IMR-90 (cell line): Measurements from ENCODE around the gene PSMD1. TPM values are rescaled to one million over a fixed set of nuclear protein-coding genes. Genes with fewer than 3 reads are reported as not detected.

Source experiments
- ATAC-seq: fragments of 200-7000 bp; cut with Tn5 transposase; 2 replicates; pipeline ENCODE4 v1.9.1; 2020; ENCODE audit warnings: low read depth, mild to moderate bottlenecking, moderate library complexity
- BruUV-seq: library from RNA; stranded (reverse); fragments of 400-500 nt; replicated peaks from 2 replicates; lab custom pipeline; 2021; lab: Mats Ljungman, UMichigan
- CTCF ChIA-PET: fragments of 300-600 bp; formaldehyde crosslinking; extraction: SDS; loops from one replicate; lab custom pipeline; 2021; ENCODE audit warnings: antibody characterized with exemption; lab: Yijun Ruan, JAX
- POLR2A ChIA-PET: fragments of 300-600 bp; sonication (Branson Sonifier 250); formaldehyde crosslinking; loops from one replicate; lab custom pipeline; 2022; ENCODE audit warnings: antibody characterized with exemption; ENCODE audit not compliant: unreplicated experiment; lab: Charles Lee
- DNase-seq: peaks from one replicate; pipeline ENCODE4 v3.0.0; 2013
- H2AFZ ChIP-seq: replicated peaks from 2 replicates; pipeline ENCODE3; 2013; ENCODE audit warnings: low read length, mild to moderate bottlenecking; ENCODE audit not compliant: poor library complexity
- H2AK5ac ChIP-seq: 2 replicates; pipeline ENCODE4 v1.6.1; 2013; ENCODE audit warnings: low read depth, low read length, inconsistent platforms
- H2AK9ac ChIP-seq: replicated peaks from 2 replicates; pipeline ENCODE3; 2013; ENCODE audit warnings: mild to moderate bottlenecking, low read depth, low read length, moderate library complexity; ENCODE audit not compliant: poor library complexity
- H2BK120ac ChIP-seq: 2 replicates; pipeline ENCODE4 v1.6.1; 2013; ENCODE audit warnings: low read depth, low read length, inconsistent platforms
- H2BK15ac ChIP-seq: 3 replicates; pipeline ENCODE4 v1.6.1; 2013; ENCODE audit warnings: low read depth, low read length, inconsistent platforms
- H2BK20ac ChIP-seq: 2 replicates; pipeline ENCODE4 v1.6.1; 2013; ENCODE audit warnings: low read depth, mild to moderate bottlenecking, inconsistent platforms, low read length, moderate library complexity
- H2BK5ac ChIP-seq: 2 replicates; pipeline ENCODE4 v1.6.1; 2013; ENCODE audit warnings: mild to moderate bottlenecking, low read depth, low read length, inconsistent platforms; ENCODE audit not compliant: poor library complexity, severe bottlenecking
- H3K14ac ChIP-seq: replicated peaks from 2 replicates; pipeline ENCODE4 v1.6.1; 2013; ENCODE audit warnings: low read depth, low read length, inconsistent platforms
- H3K18ac ChIP-seq: 2 replicates; pipeline ENCODE4 v1.6.1; 2013; ENCODE audit warnings: low read depth, low read length, control low read depth
- H3K23ac ChIP-seq: 2 replicates; pipeline ENCODE4 v1.6.1; 2013; ENCODE audit warnings: low read depth, low read length, inconsistent platforms
- H3K27ac ChIP-seq: 2 replicates; pipeline ENCODE4 v1.5.1; 2013; ENCODE audit warnings: mild to moderate bottlenecking, control low read depth, low read length; ENCODE audit not compliant: insufficient read depth
- H3K27me3 ChIP-seq: 2 replicates; pipeline ENCODE4 v1.6.1; 2013; ENCODE audit warnings: low read length; ENCODE audit not compliant: control insufficient read depth, insufficient read depth
- H3K36me3 ChIP-seq: 2 replicates; pipeline ENCODE4 v1.6.1; 2013; ENCODE audit warnings: low read length, mixed read lengths; ENCODE audit not compliant: control insufficient read depth, insufficient read depth
- H3K4ac ChIP-seq: 2 replicates; pipeline ENCODE4 v1.6.1; 2013; ENCODE audit warnings: low read depth, low read length, inconsistent platforms
- H3K4me1 ChIP-seq: 2 replicates; pipeline ENCODE4 v1.6.1; 2013; ENCODE audit warnings: low read length, mixed read lengths; ENCODE audit not compliant: control insufficient read depth, insufficient read depth
- H3K4me2 ChIP-seq: 2 replicates; pipeline ENCODE4 v1.6.1; 2013; ENCODE audit warnings: low read depth, mild to moderate bottlenecking, control low read depth, low read length, moderate library complexity
- H3K4me3 ChIP-seq: 2 replicates; pipeline ENCODE4 v1.5.1; 2013; ENCODE audit warnings: low read depth, mild to moderate bottlenecking, control low read depth, low read length, moderate library complexity; ENCODE audit not compliant: insufficient read depth
- H3K56ac ChIP-seq: 2 replicates; pipeline ENCODE4 v1.6.1; 2013; ENCODE audit warnings: low read length, inconsistent platforms; ENCODE audit not compliant: insufficient read depth; ENCODE audit errors: extremely low read depth
- H3K79me1 ChIP-seq, 2 experiments: 2 replicates each; pipeline ENCODE4 v1.6.1; 2013; ENCODE audit warnings: low read length in 2 of 2, inconsistent platforms in 1 of 2, low read depth in 1 of 2
- H3K9ac ChIP-seq: 2 replicates; pipeline ENCODE4 v1.6.1; 2013; ENCODE audit warnings: low read depth, low read length, control low read depth
- H3K9me1 ChIP-seq: 2 replicates; pipeline ENCODE4 v1.6.1; 2013; ENCODE audit warnings: low read length, inconsistent platforms; ENCODE audit not compliant: insufficient read depth
- H3K9me3 ChIP-seq: 2 replicates; pipeline ENCODE4 v1.6.1; 2013; ENCODE audit warnings: low read length; ENCODE audit not compliant: control insufficient read depth, insufficient read depth
- H4K20me1 ChIP-seq: 2 replicates; pipeline ENCODE4 v1.6.1; 2013; ENCODE audit warnings: low read length, inconsistent platforms; ENCODE audit not compliant: insufficient read depth
- H4K5ac ChIP-seq: 2 replicates; pipeline ENCODE4 v1.6.1; 2013; ENCODE audit warnings: mild to moderate bottlenecking, low read depth, low read length, control low read depth
- H4K8ac ChIP-seq, 2 experiments: 2 replicates each; pipeline ENCODE4 v1.6.1; 2013; ENCODE audit warnings: low read depth in 2 of 2, low read length in 2 of 2, control low read depth in 1 of 2, inconsistent platforms in 1 of 2
- H4K91ac ChIP-seq: 2 replicates; pipeline ENCODE4 v1.6.1; 2013; ENCODE audit warnings: low read depth, low read length, inconsistent platforms; ENCODE audit not compliant: insufficient read depth
- BHLHE40 ChIP-seq: fragments of 150-350 bp; IDR thresholded peaks from 2 replicates; pipeline ENCODE4 v1.6.1; 2016; ENCODE audit warnings: mild to moderate bottlenecking, low read depth, low read length
- CEBPB ChIP-seq: IDR thresholded peaks from 2 replicates; pipeline ENCODE4 v1.6.1; 2012; ENCODE audit warnings: low read depth, low read length, improper control_type of control experiment
- ELK1 ChIP-seq: fragments of 150-350 bp; IDR thresholded peaks from 2 replicates; pipeline ENCODE4 v1.6.1; 2016; ENCODE audit warnings: low read depth, mild to moderate bottlenecking, low read length, moderate library complexity, borderline replicate concordance
- FOS ChIP-seq: fragments of 150-350 bp; IDR thresholded peaks from 2 replicates; pipeline ENCODE4 v1.6.1; 2016; ENCODE audit warnings: low read depth, low read length
- MAFK ChIP-seq: IDR thresholded peaks from 2 replicates; pipeline ENCODE4 v1.6.1; 2012; ENCODE audit warnings: low read depth, low read length, improper control_type of control experiment
- MXI1 ChIP-seq: IDR thresholded peaks from 2 replicates; pipeline ENCODE4 v1.6.1; 2012; ENCODE audit warnings: low read depth, mild to moderate bottlenecking, low read length, moderate library complexity, borderline replicate concordance
- NFE2L2 ChIP-seq: fragments of 150-350 bp; IDR thresholded peaks from 2 replicates; pipeline ENCODE4 v1.6.1; 2016; ENCODE audit warnings: low read depth, mild to moderate bottlenecking, low read length
- POLR2A ChIP-seq: IDR thresholded peaks from 2 replicates; pipeline ENCODE4 v1.6.1; 2012; ENCODE audit warnings: mild to moderate bottlenecking, low read depth, low read length
- RAD21 ChIP-seq: IDR thresholded peaks from 2 replicates; pipeline ENCODE4 v1.6.1; 2012; ENCODE audit warnings: low read length, improper control_type of control experiment
- RCOR1 ChIP-seq: IDR thresholded peaks from 2 replicates; pipeline ENCODE4 v1.6.1; 2012; ENCODE audit warnings: mild to moderate bottlenecking, low read length, improper control_type of control experiment; ENCODE audit not compliant: insufficient replicate concordance
- USF2 ChIP-seq: fragments of 150-350 bp; IDR thresholded peaks from 2 replicates; pipeline ENCODE4 v1.6.1; 2017; ENCODE audit warnings: mild to moderate bottlenecking, antibody characterized with exemption, low read length, low read depth
- WGBS, 2 experiments: methylation state at CpG; one replicate each; pipeline versions ENCODE4 v1.1.5 to v1.1.7; 2013; ENCODE audit warnings: missing lambda C conversion rate in 2 of 2; ENCODE audit not compliant: insufficient read length in 1 of 2; ENCODE audit errors: extremely low coverage in 2 of 2; 5-methylcytosine and 5-hydroxymethylcytosine counted together
- dilution Hi-C: fragments of 300-500 bp; cut with HindIII; formaldehyde crosslinking; loops from one replicate; pipeline ENCODE4 v1.14.3; 2018; ENCODE audit warnings: low sequenced_read_pairs; ENCODE audit not compliant: unreplicated experiment
- in situ Hi-C: fragments of 300-500 bp; cut with MboI; formaldehyde crosslinking; loops from 3 replicates; pipeline ENCODE4 v1.14.3; 2019; ENCODE audit warnings: low sequenced_read_pairs, inconsistent platforms, mixed read lengths
- intact Hi-C: fragments of 100-400 bp; cut with micrococcal nuclease; formaldehyde crosslinking; loops from 2 replicates; pipeline ENCODE4 v1.10.0; 2022
- polyA plus RNA-seq, 3 experiments: library from polyadenylated mRNA; depleted of rRNA; stranded (reverse); fragments of >200 nt; gene quantifications; 2 replicates each; pipeline ENCODE4 v1.2.3, GENCODE V29; 2012; ENCODE audit warnings: low replicate concordance in 1 of 3
- total RNA-seq: library from RNA; depleted of rRNA; stranded (reverse); fragments of >200 nt; gene quantifications from 2 replicates; pipeline ENCODE4 v1.2.3, GENCODE V29; 2012
- TF ChIP-seq, protein P1 (sequence below): conservative IDR thresholded peaks from 2 replicates; pipeline ENCODE4 v1.5.1; 2012; ENCODE audit warnings: mild to moderate bottlenecking, low read depth, low read length, improper control_type of control experiment

Gene PSMD1
- total and polyA plus RNA-seq, 2 of the 4 experiments (the other 2 are of a cell fraction) = 89.8 to 181 TPM

DNA sequence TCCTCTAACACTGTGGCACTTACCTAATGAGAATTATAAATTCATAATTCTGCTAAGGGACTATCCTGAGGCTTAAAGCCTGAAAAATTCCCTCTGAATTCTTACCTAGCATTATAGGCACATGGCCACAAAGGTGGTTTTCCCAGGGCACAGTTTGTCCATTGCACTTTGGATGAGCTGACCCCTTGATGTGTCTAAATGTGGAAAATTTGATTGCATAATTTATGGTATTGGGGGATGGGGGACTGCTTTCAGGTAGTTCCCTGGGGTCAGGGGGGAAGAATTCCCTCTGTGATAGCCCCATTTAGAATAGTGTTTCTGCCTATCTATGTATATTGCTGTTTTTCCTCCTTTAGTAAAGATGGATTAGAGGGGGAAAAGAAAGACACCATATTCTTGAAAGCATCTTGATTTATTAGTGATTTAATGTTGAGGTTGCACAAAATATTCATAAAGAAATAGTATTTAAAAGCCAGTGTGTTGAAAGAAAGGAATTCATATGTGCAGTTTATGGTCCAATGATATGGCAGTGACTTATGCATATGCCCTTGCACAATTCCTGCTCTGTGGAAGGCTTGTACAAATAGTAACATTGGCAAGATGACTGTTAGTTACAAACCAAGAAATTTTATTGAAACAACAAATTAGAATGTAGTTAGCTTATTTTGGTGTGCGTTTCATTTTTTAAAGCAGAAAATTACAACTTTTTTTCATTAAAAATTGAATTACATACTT is 76.9 kb downstream of the PSMD1 start:
- Histone ChIP-seq H3K4me2 (no peak overlapping the region), H2AK5ac (no peak overlapping the region), H3K4me3 (no peak overlapping the region), H3K23ac (peak overlapping the region; percentile 52; the same call in 1 of the 2 replicates), H3K9me1 (peaks cover 4% of the 10 kb centered on the region), H3K14ac (0 out of 2 replicates have a peak overlapping the region, but pooled peaks have one; percentile 38), H2BK15ac (no peak overlapping the region), H4K91ac (peak overlapping the region; percentile 46; the same call in 1 of the 2 replicates), H3K9me3 (no peaks in the 10 kb centered on the region), H2BK20ac (peak overlapping the region; percentile 16; the same call in 1 of the 2 replicates), H3K79me1 (peaks cover 20 to 59% of the 10 kb centered on the region in 2 experiments; a peak in 3 of 4 replicates), H4K5ac (peak overlapping the region; percentile 27), H3K27ac (peak overlapping the region; percentile 21; the same call in 1 of the 2 replicates), H3K27me3 (no peaks in the 10 kb centered on the region), H4K8ac (peak overlapping the region in 1 of 2 experiments; percentile 79; a peak in 2 of 4 replicates), H2AFZ (no peak overlapping the region), H3K36me3 (no peaks in the 10 kb centered on the region; the same call in 1 of the 2 replicates), H3K9ac (no peak overlapping the region), H2BK5ac (peak overlapping the region; percentile 0), H3K4ac (peak overlapping the region; percentile 78), H3K56ac (peak overlapping the region; percentile 22; the same call in 1 of the 2 replicates), H2BK120ac (peak overlapping the region; percentile 79), H3K4me1 (peaks cover 21% of the 10 kb centered on the region), H3K18ac (peak overlapping the region; percentile 27; the same call in 1 of the 2 replicates), H2AK9ac (no peak overlapping the region), H4K20me1 (no peaks in the 10 kb centered on the region)
- WGBS, 2 experiments = no CpG with 5 or more reads among the region's 1 CpG
- peak; percentile 58 for DNase-seq
- no TSS peak for BruUV-seq
- POLR2A ChIA-PET = no interaction called here
- dilution Hi-C loops = no loop called here
- intact Hi-C loops = no loop called here
- TF ChIP-seq FOS (no peak), MAFK (0 out of 2 replicates have a peak, but pooled peaks have one; percentile 15), MXI1 (no peak), NFE2L2 (no peak), ELK1 (no peak), RCOR1 (no peak), POLR2A (no peak), BHLHE40 (no peak), USF2 (no peak), CEBPB (peak; percentile 91), RAD21 (no peak)
- TF ChIP-seq, protein P1, sequence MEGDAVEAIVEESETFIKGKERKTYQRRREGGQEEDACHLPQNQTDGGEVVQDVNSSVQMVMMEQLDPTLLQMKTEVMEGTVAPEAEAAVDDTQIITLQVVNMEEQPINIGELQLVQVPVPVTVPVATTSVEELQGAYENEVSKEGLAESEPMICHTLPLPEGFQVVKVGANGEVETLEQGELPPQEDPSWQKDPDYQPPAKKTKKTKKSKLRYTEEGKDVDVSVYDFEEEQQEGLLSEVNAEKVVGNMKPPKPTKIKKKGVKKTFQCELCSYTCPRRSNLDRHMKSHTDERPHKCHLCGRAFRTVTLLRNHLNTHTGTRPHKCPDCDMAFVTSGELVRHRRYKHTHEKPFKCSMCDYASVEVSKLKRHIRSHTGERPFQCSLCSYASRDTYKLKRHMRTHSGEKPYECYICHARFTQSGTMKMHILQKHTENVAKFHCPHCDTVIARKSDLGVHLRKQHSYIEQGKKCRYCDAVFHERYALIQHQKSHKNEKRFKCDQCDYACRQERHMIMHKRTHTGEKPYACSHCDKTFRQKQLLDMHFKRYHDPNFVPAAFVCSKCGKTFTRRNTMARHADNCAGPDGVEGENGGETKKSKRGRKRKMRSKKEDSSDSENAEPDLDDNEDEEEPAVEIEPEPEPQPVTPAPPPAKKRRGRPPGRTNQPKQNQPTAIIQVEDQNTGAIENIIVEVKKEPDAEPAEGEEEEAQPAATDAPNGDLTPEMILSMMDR = no peak
- in situ Hi-C loops = no loop called here
- CTCF ChIA-PET = no interaction called here
- ATAC-seq = no peak
